GM12874 (cell line): ENCODE measurements around the gene NSFL1C.

Experiments used
- TF ChIP-seq, protein P1 (sequence below): IDR thresholded peaks from 2 replicates; pipeline ENCODE4 v1.5.1; 2011; ENCODE audit warnings: low read depth, mild to moderate bottlenecking, control low read depth, low read length, moderate library complexity; ENCODE audit not compliant: insufficient read depth

NSFL1C gene

DNA sequence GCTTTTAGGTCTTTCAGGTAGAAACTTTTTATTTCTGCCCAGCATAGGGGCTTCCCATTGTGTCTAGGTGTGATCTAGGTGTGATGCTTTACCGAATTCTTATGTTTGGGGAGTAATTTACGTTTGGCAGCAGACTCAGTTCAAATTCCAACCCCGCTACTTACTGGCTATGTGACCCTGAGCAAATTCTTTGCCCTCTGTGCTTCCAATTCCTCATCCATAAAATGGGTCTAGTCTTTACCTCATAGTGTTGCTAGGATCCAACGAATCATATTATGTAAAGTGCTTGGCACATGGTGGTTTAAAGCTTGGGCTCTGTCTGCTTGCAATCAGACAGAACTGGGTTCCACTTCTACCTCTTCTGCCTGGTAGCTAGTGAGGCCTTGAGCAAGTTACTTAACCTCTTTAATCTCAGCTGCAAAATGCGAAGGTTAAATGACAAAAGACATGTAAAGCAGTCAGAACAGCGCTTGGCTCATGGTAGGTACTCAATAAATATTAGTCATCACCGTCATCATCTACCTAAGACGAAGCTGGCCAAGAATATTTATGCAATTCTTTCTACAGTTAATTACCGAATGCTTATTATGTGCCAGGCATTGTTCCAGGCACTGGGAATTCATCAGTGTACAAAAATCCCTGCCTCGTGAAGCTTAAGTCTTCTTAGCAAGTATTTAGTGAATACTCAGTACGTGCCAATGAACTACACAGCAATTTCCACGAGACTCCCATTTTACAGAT, 1.0 kb downstream of the NSFL1C start:
- TF ChIP-seq, protein P1, sequence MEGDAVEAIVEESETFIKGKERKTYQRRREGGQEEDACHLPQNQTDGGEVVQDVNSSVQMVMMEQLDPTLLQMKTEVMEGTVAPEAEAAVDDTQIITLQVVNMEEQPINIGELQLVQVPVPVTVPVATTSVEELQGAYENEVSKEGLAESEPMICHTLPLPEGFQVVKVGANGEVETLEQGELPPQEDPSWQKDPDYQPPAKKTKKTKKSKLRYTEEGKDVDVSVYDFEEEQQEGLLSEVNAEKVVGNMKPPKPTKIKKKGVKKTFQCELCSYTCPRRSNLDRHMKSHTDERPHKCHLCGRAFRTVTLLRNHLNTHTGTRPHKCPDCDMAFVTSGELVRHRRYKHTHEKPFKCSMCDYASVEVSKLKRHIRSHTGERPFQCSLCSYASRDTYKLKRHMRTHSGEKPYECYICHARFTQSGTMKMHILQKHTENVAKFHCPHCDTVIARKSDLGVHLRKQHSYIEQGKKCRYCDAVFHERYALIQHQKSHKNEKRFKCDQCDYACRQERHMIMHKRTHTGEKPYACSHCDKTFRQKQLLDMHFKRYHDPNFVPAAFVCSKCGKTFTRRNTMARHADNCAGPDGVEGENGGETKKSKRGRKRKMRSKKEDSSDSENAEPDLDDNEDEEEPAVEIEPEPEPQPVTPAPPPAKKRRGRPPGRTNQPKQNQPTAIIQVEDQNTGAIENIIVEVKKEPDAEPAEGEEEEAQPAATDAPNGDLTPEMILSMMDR = no peak

DNA sequence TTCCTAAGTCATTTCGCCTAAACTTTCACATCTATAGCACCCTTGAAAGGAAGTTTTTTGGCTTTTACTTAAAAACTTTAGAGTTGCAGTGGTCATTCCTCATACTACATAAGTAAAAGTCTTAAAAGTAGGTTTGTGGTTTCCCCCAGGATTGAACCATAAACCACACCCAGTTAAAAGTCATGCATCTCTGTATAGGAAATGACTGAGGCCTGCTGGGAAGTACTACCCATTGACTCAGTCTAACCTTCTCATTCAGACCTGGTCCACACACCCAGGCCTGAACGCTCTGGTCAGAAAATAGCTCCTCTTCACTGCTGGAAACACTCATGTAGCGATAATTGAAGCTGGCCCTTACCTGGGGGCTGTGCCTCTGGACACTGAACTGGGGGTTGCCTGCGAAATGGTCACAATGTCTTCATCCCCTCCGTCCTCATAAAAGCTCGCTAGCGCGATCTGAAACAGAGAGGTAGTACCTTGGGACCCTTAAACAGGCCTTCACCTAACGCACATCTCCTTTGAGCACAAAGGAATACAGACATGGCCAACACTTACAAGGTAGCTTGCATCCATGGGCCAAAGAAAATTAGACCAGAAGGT, 2.6 kb downstream of the NSFL1C start:
- TF ChIP-seq, protein P1 = no peak

DNA sequence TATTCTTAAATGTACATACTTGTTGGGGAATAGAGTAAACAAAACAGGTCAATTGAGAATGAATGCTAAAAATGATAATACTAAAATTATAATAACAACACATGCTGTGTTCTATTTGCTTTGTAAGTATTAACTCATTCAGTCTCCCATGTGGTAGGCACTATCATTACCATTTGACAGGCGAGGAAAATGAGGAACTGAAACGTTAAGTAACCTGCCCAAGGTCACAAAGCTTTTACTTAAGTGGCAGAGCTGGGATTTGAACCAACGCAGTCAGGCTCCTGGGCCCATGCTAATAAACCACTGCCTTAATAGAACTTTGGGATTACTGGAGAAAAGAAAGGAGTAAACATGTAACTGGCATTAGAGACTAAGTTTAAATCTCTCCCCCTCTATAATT, 3.8 kb downstream of the NSFL1C start:
- TF ChIP-seq, protein P1 = no peak

DNA sequence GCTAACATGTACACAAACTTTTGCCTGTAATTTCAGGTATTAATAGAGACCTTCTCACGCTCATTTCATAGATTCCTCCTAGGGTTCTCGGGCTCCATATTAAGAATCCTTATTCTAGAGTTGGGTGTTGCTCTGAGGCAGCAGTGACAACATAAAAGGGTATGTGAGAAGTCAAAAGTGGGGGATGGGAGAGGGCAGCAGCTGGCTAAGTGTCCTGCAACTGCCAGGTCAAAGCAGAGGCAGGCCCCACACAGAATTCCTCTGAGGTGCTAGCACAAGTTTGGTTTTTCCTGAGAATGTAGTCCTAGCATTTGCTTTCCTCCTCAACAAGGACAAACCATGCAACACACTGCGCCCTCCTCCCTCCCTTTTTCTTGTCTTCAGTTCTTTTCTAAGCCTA, 4.6 kb downstream of the NSFL1C start:
- TF ChIP-seq, protein P1 = no peak

DNA sequence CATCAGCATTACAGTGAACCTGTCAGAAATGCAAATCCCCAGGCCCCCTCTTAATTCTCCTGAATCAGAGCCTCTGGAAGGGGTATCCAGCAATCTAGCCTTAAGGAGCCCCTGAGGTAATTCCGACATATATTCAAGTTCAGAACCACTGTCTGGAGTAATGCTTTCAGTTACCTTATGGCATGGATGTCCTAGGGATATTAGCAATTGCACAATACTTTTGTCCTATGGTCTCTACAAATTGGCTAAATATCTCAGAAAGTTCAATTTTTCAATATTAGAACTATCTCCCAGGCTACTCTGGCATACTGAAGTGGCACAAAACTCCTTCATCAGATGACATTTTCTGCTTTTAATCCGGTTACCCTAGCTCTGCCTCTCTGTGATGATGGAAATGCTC, 6.4 kb downstream of the NSFL1C start:
- TF ChIP-seq, protein P1 = no peak

DNA sequence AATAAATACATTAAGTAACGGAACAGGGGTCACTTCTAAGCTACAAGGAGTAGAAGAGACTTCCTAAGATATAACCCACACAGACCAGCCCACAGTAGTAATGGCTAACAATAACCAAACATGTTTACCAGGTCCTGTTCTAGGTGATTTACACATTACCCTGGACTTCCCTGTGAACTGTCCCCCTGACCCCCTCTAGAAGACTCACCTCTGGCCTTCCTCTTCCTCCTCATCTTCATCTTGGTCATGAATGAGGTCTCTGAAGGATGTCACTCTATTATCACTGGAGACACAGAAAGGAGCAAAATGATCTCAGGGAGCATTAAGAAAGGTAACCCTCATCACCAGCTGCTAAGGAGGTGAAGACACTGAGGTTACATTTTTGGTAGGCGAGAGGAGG, 8.7 kb downstream of the NSFL1C start:
- TF ChIP-seq, protein P1 = no peak

DNA sequence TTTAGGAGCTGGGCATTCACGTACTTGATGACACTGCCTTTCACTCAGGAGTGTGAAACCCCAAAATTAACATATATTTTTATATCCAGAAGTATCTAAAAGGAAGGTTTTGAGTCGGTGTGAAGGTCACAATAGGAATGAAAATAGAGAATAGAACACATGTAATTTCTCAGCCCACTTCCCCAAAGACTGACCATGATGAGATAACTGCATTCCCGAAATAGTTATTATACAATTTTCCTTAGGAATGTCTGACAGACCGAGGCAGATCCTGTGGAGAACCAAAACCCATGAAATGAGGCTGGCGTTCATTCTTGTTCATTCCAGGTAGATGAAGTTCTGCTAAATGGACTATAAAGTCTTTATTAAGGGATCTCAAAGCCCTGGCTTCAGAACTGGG, 10.3 kb downstream of the NSFL1C start:
- TF ChIP-seq, protein P1 = no peak
